GM21381 (cell line): ENCODE results near the gene TIMM22.
"Not testable (repeated sequence)": the region's sequence is repeated elsewhere in the genome, so short reads cannot be mapped to it uniquely, and the experiment has no call there.

Source experiments
- ATAC-seq: cut with Tn5 transposase; IDR thresholded peaks from one replicate; pipeline ENCODE4 v1.9.1; 2021; ENCODE audit warnings: mild to moderate bottlenecking, moderate library complexity; ENCODE audit not compliant: unreplicated experiment

Gene TIMM22

GRCh38 chr17:1037238-1037879, 40.4 kb downstream of the TIMM22 start:
- ATAC-seq: no peak

DNA sequence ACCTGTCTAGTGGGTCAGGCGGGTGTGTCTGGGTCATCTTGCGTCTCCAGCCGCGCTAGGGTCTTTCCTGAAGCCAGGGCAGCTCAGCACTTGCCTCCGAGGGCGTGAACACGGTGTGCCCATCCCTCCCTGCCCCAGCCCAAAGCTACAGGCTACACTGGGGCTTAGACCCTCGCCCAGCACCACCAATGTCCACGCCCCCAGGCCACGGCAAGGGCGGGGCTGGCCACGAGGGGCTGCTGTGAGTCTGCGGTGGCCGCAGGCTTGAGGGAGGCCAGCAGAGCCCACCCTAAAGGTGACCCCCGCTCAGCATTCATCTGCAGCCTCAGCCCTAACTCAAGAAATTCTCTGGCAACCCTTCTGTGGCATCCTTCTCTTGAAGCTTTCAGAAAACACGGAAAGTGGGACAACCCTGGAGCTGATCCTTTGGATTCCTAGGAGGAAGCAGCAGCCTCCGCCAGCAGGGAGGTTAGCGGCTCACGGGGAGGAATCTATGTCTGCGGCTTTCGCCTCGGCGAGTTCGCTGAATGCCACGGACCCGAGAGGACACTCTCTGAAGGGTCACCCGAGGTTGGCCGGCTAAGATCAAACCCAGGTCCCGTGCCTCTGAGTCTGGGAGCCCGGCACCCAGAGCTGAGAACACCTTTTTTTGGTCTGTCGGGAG, 41.7 kb downstream of the TIMM22 start:
- no peak for ATAC-seq

GRCh38 chr17:1039123-1039507, 42.2 kb downstream of the TIMM22 start:
- no peak for ATAC-seq

- no peak for ATAC-seq
These were observed 42.7 kb downstream of the TIMM22 start for GRCh38 chr17:1039511-1040215.

GRCh38 chr17:1040216-1040600, 43.3 kb downstream of the TIMM22 start:
- no peak for ATAC-seq

- no peak for ATAC-seq
These were observed 44.8 kb downstream of the TIMM22 start for GRCh38 chr17:1041746-1042145.

DNA sequence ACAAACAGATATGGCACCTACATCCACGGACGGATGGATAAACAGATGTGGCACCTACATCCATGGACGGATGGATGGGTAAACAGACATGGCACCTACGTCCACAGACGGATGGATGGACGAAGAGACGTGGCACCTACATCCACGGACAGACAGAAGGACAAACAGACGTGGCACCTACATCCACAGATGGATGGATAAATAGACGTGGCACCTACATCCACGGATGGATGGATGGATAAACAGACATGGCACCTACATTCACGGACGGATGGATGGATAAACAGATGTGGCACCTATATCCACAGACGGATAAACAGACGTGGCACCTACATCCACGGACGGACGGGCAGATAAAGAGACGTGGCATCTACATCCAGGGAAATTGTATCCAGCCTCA, 45.6 kb downstream of the TIMM22 start:
- ATAC-seq: no peak

DNA sequence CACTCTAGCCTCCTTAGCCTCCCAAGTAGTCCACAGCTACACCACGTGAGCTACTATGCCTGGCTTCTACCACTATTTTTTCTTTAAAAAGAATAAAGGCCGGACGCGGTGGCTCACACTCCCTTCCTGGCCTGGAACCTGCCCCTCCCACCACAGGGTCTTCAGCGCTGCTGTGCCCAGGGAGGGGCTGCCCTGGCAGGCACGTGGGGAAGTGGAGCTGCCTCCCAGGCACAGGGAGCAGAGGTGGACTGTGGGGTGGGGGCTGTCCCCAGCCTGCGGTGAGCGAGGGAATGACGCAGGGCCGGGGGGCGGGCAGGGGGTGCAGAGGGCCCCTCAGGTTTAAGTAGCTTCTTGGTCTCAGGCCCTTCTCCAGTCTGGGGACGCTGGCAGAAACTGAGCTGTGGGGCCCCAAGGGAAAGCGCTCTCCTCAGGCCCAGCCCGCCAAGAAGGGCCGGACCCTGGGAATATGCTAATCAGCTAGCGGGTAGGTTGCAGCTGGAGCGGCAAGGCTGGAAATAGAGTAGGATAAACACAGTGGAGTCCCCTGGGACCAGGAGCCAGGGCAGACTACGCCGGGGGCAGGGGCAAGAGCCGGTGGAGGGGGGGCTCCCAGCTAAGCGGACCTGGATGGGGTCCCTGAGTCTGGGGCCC, 46.8 kb downstream of the TIMM22 start:
- no peak for ATAC-seq

- not testable (repeated sequence) for ATAC-seq
These were observed 47.6 kb downstream of the TIMM22 start for GRCh38 chr17:1044387-1045009.

DNA sequence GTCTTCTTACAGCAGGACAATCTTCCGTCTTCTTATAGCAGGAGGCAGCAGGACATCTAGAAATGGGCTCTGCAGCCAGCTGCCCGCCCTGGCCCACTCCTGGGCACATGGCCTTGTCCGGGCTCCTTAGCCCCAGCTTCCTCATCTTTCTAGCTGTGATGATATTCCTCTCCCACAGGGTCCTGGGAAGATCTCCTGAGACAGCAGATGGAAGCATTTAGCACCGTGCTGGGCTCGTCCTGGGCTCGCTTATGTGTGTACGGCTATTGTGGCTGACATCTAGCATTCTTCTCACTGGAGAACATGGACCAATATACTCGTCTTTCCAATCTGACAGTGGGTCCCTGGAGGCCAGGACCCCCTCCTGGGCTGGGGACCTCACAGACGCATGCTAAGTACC, 48.5 kb downstream of the TIMM22 start:
- no peak for ATAC-seq

DNA sequence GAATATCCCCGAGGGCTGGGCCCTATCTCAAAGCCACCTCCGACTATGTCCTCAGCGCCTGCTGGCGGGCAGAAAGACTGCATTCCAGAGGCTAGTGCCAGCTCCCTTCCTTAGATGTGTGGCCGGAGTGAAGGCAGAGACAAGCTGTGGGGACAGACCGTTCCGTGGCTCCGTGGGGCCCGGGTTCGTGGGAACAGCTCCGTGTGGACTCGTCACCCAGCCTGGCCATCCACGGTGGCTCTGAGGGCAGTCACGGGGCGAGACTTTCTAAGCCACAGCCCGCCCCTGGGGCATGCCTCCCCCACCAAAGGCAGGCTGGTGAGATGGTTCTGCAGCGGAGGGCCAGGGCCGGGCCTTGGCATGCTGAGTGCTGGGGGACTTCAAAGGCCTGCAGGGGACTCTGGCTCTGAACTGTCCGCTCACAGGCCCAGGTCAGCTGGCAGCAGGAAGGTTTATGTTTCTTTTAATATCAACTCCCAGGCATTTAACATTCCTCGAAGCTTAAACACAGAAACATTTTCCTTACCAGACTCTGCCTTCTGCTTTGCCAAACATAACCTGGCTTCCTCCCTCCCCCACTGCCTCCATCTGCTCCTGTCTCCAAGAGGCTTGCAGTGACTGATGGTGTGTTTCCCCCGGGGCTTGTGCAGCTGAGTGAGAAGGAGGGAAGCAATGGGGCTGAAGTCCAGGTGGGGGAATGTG, 50.4 kb downstream of the TIMM22 start:
- no peak for ATAC-seq

- no peak for ATAC-seq
These were observed 51.0 kb downstream of the TIMM22 start for GRCh38 chr17:1047879-1048470.

GRCh38 chr17:1048516-1049115, 51.7 kb downstream of the TIMM22 start:
- ATAC-seq: not testable (repeated sequence)

GRCh38 chr17:1049446-1050225, 52.7 kb downstream of the TIMM22 start:
- ATAC-seq: no peak

DNA sequence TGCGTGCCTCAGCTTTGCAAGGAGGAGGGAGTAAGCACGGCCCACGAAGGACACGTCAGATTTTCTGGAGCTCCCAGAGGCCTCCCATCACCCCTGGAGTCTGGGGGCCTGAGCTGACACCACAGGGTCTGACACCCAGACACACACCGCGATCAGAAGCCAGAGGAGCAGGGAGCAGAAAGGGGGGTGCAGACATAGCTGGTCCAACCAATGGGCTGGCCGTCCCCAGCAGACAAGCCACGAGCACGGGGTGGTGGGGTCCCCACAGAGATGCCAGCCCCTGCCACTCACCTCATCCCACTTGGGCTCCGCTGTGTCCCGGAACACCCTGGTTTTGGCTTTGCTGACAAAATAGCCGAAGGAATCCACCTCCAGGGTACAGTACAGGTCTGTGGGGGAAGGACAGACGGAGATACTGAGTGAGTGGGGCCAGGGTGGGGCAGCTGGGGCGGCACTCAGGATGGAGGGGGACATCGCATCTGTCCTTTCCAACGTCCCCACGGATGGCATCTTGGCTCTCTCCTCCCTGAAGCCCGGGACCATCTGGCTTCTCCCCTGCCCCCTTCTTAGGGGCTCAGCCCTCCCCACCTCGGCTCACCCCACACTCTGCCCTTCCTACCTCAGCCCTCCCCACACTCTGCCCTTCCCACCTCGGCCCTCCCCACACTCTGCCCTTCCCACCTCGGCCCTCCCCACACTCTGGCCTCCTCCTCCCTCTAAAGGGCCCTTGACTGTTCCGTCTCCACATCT, 53.5 kb downstream of the TIMM22 start:
- ATAC-seq: no peak

- no peak for ATAC-seq
These were observed 54.3 kb downstream of the TIMM22 start for GRCh38 chr17:1050996-1051925.
